IPS-18c (cell line): ENCODE results near the gene CTIF.

Experiments
- H3K4me3 ChIP-seq: 2 replicates; pipeline ENCODE4 v1.7.0; 2013; ENCODE audit warnings: low read depth, mild to moderate bottlenecking, low read length, moderate library complexity; ENCODE audit not compliant: insufficient read depth
- H3K9me3 ChIP-seq: one replicate; pipeline ENCODE4 v1.6.1; 2013; ENCODE audit warnings: mild to moderate bottlenecking, low read length, moderate library complexity; ENCODE audit not compliant: control insufficient read depth, insufficient read depth

CTIF gene

GRCh38 chr18:48882379-48882778, 343.5 kb downstream of the CTIF start:
- Histone ChIP-seq H3K4me3 (no peak overlapping the region), H3K9me3 (no peaks in the 10 kb centered on the region)

DNA sequence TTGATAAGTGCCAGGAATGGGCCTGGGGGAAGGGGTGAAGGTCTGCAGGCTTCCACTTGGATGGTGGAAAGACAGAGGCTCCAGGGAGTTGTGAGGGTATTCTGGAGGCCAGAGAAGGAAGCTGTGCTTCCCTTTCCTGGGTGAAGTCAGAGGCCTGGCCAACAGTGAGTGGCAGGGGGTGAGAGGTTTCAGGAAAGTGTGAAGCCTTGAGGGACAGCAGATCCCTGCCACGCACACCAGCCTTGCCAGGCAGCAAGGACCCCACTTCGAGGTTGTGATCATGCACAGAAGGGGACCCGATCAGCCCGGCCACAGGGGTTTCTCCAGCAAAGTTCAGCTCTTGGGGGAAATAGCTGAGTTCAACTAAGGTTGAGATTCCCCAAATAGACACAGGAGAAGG, 345.5 kb downstream of the CTIF start:
- no peak overlapping the region for H3K4me3 ChIP-seq
- peaks cover 3% of the 10 kb centered on the region for H3K9me3 ChIP-seq

DNA sequence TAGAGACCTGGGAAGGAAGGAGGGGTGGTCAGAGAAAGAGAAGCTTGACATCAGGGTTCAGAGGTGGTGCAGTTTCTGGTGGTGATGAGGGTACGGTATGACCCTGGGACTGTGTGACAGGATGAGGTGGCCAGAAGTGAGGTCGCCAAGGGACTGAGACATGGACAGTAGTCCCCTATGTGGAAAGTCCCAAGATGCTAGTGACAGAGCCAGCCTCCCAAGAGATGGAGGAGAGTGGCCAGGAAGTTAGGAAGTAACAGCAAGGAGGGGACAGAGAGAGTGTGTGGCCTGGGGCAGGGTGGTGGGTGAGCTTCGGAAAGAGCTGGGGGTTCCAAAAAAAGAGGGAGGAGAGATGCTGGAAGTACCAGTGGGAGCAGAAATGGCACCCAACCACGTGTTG, 345.9 kb downstream of the CTIF start:
- H3K4me3 ChIP-seq = no peak overlapping the region
- peaks cover 3% of the 10 kb centered on the region for H3K9me3 ChIP-seq

DNA sequence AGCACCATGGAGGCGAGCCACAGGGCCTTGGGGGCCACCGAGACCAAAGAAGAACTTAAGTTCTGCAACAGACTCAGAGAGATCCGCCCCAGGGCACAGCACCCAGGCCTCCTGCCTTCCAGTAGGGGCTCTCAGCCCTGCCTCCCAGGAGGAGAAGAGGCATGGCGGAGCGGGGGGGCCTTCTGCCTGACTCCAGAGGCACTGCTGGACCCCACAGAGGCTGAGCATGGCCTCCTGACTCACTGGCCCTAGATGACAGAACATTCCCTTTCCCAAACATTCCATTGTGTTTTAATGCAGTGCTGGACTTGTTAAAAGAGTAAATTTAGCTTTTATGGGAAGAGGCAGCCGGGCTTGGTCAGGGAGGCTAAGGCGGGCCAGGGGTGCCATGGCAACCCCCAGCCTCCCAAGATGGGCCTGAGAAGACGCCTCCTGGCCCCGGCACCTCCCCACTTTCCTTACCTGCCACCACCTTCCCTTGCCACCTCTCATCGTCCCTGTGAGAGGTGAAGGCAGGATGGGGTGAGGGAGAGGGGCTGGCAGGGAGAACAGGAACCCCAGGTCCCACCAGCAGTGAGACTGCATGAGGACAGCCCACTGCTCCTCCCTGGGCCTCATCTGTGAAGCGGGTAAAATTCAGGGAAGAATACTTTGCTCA, 346.6 kb downstream of the CTIF start:
- no peak overlapping the region for H3K4me3 ChIP-seq
- H3K9me3 ChIP-seq = peaks cover 3% of the 10 kb centered on the region

DNA sequence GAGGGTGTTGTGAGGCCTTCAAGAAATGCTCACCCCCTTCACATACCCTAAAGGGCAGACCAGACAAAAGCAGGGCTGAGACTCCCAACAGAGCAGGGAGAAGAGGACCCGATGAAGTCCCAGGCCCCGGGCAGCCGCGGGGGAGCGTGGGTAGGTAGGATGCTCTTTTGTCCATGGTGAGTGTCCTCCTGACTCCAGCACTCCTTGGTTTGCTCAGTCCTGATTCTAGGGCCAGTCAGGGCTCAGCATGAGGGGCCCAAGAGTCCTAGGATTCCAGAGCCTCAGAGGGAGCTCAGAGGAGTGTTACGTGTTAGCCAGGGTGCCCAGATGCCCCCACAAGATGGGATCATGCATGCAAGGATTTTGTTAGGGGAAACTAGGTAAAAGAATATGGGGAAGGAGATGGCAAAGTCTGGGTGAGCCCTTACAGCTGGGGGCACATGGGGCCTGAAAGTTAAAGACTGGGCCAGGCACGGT, 347.1 kb downstream of the CTIF start:
- Histone ChIP-seq H3K9me3 (peaks cover 3% of the 10 kb centered on the region), H3K4me3 (no peak overlapping the region)

- Histone ChIP-seq H3K4me3 (no peak overlapping the region), H3K9me3 (peaks cover 3% of the 10 kb centered on the region)
Observed at GRCh38 chr18:48886520-48887293, 347.9 kb downstream of the CTIF start.

- peaks cover 3% of the 10 kb centered on the region for H3K9me3 ChIP-seq
- H3K4me3 ChIP-seq = no peak overlapping the region
Observed at GRCh38 chr18:48887294-48887904, 348.6 kb downstream of the CTIF start.

GRCh38 chr18:48887905-48888772, 349.3 kb downstream of the CTIF start:
- Histone ChIP-seq H3K4me3 (no peak overlapping the region), H3K9me3 (peaks cover 3% of the 10 kb centered on the region)

DNA sequence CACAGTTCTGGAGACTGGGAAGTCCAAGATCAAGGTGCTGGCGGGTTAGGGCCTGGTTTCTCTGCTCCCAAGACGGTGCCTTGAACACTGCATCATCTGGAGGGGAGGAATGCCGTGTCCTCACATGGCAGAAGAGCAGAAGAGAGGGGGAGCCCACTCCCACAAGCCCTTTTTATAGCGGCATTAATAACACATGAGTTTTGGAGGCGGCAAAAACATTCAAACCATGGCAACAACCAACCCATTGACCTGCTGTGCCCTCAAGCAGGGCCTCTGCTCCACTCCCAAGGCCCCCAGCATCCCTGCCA, 349.9 kb downstream of the CTIF start:
- no peak overlapping the region for H3K4me3 ChIP-seq
- peaks cover 3% of the 10 kb centered on the region for H3K9me3 ChIP-seq

GRCh38 chr18:48889115-48889941, 350.5 kb downstream of the CTIF start:
- H3K4me3 ChIP-seq = no peak overlapping the region
- H3K9me3 ChIP-seq = peaks cover 3% of the 10 kb centered on the region

DNA sequence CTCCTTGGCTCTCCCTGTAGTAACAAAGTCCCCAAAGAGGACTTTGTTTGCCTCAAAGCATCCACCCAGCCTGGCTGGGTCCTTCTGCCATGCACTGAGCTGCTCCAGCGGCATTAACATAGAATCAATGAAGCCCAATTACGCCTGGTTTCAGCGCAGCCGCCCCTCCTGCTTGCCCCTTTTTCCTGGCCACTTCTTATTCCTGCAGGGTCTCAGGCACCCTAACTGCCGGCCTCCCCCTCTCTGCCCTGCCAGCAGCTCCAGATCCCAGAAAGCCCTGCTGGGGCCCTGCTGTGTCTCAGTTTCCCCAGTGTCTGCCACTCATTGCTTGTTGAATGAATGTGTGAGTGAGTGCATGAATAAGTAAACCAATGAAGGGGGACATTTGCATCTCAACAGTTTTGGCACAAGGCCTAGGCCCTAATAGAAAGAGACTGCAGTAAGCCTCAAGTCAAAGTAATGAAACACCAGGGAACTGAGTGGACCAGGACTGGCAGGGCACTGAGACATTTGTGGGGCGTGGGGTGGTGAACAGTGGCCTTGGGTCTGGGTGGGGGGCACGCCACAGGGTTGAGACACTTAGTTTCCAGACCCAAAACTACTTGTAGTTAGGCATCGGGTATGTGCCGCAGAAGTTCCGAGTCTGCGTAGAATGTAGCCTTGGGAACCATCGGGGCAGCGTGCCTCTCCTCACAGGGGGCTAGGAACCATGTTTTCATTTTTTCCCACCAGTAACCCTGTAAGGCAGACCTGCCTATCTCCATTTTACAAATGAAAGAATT, 351.3 kb downstream of the CTIF start:
- H3K9me3 ChIP-seq = peaks cover 3% of the 10 kb centered on the region
- no peak overlapping the region for H3K4me3 ChIP-seq

GRCh38 chr18:48891721-48892120, 352.9 kb downstream of the CTIF start:
- peaks cover 3% of the 10 kb centered on the region for H3K9me3 ChIP-seq

DNA sequence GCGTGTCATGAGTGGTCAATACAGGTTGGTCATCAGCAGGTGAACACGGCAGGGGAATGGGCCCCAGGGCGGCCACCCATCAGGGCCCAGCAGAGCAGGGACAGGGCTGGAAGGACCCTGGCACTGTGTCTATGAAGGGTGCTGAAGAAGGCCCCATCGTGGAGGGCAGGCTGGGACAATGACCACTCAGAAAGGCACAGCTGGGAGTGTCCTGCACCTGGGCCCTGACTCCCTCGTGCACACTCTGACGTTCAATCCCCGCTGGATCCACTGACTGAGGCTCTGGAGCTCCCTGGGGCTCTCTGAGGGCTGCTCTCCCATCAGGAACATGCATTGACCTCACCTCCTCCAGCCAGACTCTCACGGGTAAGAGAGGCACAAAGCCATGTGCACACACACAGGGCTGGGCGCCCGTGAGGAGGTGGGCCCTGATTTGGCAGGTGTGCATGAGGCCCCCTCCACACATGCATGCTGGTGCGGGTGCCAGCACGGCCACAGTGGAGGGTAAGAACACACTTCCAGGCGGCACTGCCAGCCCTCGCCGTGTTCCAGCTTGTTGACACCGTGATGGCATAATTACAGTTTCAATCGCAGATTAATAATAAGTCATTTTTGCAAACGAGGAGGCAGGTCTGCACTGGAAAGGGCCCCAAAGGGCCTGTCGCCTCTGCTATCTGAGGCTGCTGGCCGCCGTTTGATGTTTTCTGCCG, 353.5 kb downstream of the CTIF start:
- H3K4me3 ChIP-seq = no peak overlapping the region

More at GRCh38 chr18:48891721-48892120, 352.9 kb downstream of the CTIF start:
- H3K4me3 ChIP-seq = no peak overlapping the region

DNA sequence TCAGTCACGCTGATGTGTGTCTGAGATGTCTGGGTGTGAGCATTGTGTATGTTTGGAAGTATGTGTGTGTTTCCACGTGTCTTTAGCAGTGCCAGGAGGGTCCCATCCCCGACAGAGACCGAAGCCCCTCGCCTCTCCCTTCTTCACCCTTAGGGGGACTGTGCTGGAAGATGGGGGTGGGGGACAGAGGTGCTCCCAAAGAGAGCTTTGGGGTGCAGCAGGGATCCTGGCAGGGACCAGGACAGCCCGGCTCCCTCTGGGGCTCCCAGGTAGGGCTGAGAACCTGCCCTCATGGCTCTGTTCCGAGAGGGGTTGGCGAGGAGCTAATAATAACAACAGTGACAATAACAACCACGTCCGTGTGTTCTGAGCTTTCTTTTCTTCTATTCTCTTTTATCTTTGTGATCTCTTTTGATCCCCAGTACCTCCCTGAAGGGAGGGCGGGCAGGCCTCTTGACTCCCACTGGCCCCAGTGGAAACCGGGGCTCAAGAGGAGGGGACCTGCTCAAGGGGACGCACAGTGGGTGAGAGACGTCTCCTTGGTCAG, 354.3 kb downstream of the CTIF start:
- Histone ChIP-seq H3K4me3 (no peak overlapping the region), H3K9me3 (peaks cover 3% of the 10 kb centered on the region)

More for the DNA sequence above, 353.5 kb downstream of the CTIF start:
- peaks cover 3% of the 10 kb centered on the region for H3K9me3 ChIP-seq
